ENCODE data around the gene ABHD4. TPM values are rescaled to one million over a fixed set of nuclear protein-coding genes. Genes with fewer than 3 reads are reported as not detected.

The ABHD4 gene
- total RNA-seq, 2 donors from 2014 or later, result 25.3 to 40.1 TPM

DNA sequence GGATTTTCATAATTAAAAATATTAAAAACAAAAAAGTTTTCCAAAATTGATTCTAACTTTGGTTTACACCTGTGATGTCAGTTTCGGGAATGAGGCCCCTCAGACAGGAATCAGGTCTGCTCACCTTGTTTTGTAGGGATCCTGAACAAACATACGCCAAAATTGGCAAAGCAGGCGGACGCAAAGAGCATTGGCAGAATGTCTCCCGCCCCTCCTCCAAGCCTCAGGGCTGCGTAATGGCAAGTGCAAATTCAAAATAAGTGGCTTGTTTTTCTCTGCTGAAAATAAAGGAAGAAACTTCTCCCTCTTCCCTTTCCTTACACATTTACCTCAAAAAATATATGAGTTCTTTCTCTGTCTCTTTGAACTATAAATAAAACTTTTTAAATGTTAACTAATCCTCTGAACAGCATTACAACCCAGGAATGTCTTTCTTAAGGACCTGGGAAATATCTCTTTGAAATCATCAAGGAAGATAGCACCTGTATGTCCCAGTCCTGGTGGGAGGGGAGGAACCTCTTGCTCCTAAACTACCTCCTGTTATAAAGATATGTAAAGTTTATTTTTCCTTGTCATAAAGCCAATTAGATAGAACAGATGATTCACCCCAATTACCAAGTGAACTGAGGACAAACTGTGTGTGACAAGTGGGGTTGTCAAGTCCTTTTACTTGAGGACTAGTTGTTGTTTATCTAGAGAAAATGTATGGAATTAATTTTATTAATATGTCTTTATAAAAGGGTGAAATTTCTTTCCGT lies 29.6 kb downstream of the ABHD4 start:
- no peak overlapping the region for H3K27ac ChIP-seq
- no peak for ATAC-seq (ENCODE audit: insufficient number of reproducible peaks, low FRiP score, low read depth)
- no peaks in the 10 kb centered on the region for H3K36me3 ChIP-seq
- TF ChIP-seq CTCF (IDR thresholded peaks at IDR 0.05), result no peak
- H3K4me1 ChIP-seq (ENCODE audit: control insufficient read depth in 1 of 2, low read depth in 2 of 2), result no peaks in the 10 kb centered on the region
- H3K27me3 ChIP-seq (replicated peaks; ENCODE audit: insufficient read depth), result no peaks in the 10 kb centered on the region
- no peak overlapping the region for H3K4me3 ChIP-seq
- DNase-seq (ENCODE audit: low spot score), result no peak
- H3K9me3 ChIP-seq, result no peaks in the 10 kb centered on the region

DNA sequence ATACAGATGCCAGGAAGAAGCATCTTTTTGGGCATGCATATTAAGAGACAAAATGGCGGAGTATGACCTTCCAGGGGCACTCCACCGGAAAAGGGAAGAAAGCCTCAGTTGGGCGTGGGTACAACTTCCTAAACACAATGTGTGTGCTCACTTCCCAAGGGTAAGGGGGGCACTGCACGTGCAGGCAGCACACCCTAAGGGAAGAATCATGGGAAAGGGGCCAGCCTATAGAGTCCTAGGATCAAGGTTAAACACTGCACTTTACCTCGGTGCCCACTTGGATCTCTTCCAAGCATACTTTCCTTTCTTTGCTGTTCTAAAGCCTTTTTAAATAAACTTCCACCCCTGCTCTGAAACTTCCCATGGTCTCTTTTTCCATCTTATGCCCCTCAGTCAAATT lies 31.3 kb downstream of the ABHD4 start:
- Histone ChIP-seq H3K27me3 (replicated peaks; ENCODE audit: insufficient read depth) (no peaks in the 10 kb centered on the region), H3K36me3 (no peaks in the 10 kb centered on the region), H3K27ac (no peak overlapping the region), H3K4me3 (no peak overlapping the region), H3K9me3 (no peaks in the 10 kb centered on the region), H3K4me1 (ENCODE audit: control insufficient read depth in 1 of 2, low read depth in 2 of 2) (no peaks in the 10 kb centered on the region)
- TF ChIP-seq CTCF (IDR thresholded peaks at IDR 0.05), result no peak
- DNase-seq (ENCODE audit: low spot score) (no peak), ATAC-seq (ENCODE audit: insufficient number of reproducible peaks, low FRiP score, low read depth) (no peak)

DNA sequence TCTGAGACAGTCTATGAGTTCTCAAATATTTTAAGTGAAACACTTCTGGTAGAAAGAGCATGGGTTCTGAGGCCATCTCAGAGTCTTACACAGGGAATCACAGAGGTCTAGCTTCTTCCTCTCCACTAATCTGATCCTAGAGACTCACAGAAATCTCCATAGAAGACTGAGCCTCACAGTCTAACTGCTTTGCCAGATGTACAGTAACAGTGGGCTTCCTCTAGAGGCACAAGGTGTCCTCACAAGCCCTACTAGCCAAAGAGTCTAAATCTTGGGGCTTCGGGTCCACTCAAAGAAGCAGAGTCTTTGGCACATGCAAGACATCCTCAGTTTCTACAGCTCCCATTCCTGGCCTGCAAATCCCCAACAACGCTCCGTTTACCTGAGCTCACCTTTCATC lies 32.0 kb downstream of the ABHD4 start:
- Histone ChIP-seq H3K4me1 (ENCODE audit: control insufficient read depth in 1 of 2, low read depth in 2 of 2) (no peaks in the 10 kb centered on the region), H3K36me3 (no peaks in the 10 kb centered on the region), H3K9me3 (no peaks in the 10 kb centered on the region), H3K4me3 (no peak overlapping the region), H3K27ac (no peak overlapping the region), H3K27me3 (replicated peaks; ENCODE audit: insufficient read depth) (no peaks in the 10 kb centered on the region)
- no peak for TF ChIP-seq CTCF (IDR thresholded peaks at IDR 0.05)
- no peak for ATAC-seq (ENCODE audit: insufficient number of reproducible peaks, low FRiP score, low read depth)
- DNase-seq (ENCODE audit: low spot score), result no peak

- no peak for ATAC-seq (ENCODE audit: insufficient number of reproducible peaks, low FRiP score, low read depth)
- H3K36me3 ChIP-seq, result no peaks in the 10 kb centered on the region
- H3K4me3 ChIP-seq, result no peak overlapping the region
Measured at GRCh38 chr14:22630486-22630885, 32.4 kb downstream of the ABHD4 start.

More at GRCh38 chr14:22630486-22630885, 32.4 kb downstream of the ABHD4 start:
- Histone ChIP-seq H3K27me3 (replicated peaks; ENCODE audit: insufficient read depth) (no peaks in the 10 kb centered on the region), H3K27ac (no peak overlapping the region), H3K4me1 (ENCODE audit: control insufficient read depth in 1 of 2, low read depth in 2 of 2) (no peaks in the 10 kb centered on the region), H3K9me3 (no peaks in the 10 kb centered on the region)
- TF ChIP-seq CTCF (IDR thresholded peaks at IDR 0.05), result no peak
- DNase-seq (ENCODE audit: low spot score), result no peak
